Right renal cortex interstitium (tissue), 3 donors: ENCODE measurements around the gene BRINP1. TPM values are rescaled to one million over a fixed set of nuclear protein-coding genes. Genes with fewer than 3 reads are reported as not detected.

Experiments
- DNase-seq, 3 donors: peaks; one replicate each; pipeline ENCODE4 v3.0.0-alpha.2; 2013; ENCODE audit warnings: low read depth in 3 of 3, low spot score in 2 of 3
- polyA plus RNA-seq, 3 donors: library from polyadenylated mRNA; unstranded; fragments of 120-200 nt; gene quantifications; one replicate each; pipeline ENCODE4 v1.2.1, GENCODE V29; 2013; ENCODE audit not compliant: insufficient read length in 3 of 3

Gene BRINP1
- polyA plus RNA-seq, 3 donors, result 4.3 to 7.0 (median 4.9) TPM

- no peak for DNase-seq
These were observed 86.0 kb downstream of the BRINP1 start for GRCh38 chr9:119283078-119283794.

- DNase-seq, result no peak
These were observed 86.7 kb downstream of the BRINP1 start for GRCh38 chr9:119282476-119283077.

- no peak for DNase-seq
These were observed 88.3 kb downstream of the BRINP1 start for GRCh38 chr9:119280740-119281485.

DNA sequence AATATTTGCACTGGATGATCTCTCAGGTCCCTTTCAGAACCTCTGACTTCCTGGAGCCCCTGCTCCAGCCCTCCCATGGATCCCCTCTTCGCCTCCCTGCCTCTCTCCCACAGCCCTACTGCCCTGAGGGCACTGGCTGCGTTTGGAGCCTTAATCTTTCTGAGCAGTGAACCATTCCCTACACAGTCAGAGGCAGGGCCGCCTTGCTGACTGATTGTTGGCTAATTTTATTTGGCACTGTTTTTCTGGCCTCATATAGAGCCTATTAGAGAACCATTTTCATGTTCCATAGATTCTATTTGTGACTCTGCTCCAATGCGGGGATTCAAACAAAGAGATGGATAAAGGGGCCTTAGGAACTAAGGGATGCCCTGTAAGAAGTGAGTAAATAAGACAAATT, 91.1 kb downstream of the BRINP1 start:
- no peak for DNase-seq

GRCh38 chr9:119273984-119274665, 95.1 kb downstream of the BRINP1 start:
- no peak for DNase-seq

DNA sequence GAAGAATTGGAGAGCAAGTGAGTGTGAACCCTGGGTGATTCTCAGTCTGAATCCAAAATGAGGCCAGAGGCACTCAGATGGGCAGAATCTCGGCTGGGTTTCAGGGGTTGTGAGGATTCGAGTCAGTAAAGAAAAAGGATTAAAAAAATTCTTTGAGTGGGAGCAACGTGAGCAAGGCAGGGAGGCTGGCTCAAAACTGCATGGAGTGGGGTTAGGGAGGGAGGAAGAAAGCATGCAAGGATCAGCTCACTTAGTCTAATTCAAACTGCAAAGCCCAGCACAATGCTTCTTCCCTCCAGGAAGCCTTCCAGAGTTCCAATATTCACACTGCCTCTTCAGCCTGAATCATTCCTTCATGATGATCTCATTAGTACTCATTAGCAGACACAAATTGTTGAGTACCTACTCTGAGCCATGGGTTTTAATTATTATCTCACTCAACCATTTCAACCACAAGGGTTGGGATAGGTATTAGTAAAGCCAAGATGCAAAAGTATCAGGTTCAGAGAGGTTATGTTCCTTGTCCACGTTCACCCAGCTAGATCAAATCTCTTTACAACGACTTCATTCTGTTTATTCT, 95.8 kb downstream of the BRINP1 start:
- DNase-seq, result no peak

- DNase-seq, result no peak
These were observed 96.6 kb downstream of the BRINP1 start for GRCh38 chr9:119272500-119273211.

- DNase-seq, result no peak
These were observed 100.2 kb downstream of the BRINP1 start for GRCh38 chr9:119268985-119269384.

DNA sequence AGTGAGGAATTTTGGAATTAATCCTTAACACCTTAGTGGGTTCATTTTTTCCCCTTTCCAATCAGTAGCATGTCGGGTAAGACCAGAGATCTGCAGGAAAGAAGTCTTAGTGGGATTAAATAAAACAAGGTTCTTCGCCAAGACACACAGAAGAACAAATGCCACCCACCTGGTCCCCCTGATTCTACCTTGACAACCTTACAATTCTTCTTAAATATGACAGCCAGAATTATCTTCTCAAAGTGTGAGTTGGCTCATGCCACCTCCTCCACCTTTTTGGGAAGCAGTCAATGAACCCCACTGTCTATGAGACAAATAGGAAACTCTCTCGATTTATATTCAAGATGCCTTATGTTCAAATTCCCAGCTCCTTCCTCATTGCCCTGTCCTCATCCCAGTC, 105.1 kb downstream of the BRINP1 start:
- no peak for DNase-seq

- DNase-seq, result no peak
These were observed 111.6 kb downstream of the BRINP1 start for GRCh38 chr9:119257592-119257991.

GRCh38 chr9:119255116-119255515, 114.1 kb downstream of the BRINP1 start:
- no peak for DNase-seq

GRCh38 chr9:119252671-119253299, 116.5 kb downstream of the BRINP1 start:
- no peak for DNase-seq

DNA sequence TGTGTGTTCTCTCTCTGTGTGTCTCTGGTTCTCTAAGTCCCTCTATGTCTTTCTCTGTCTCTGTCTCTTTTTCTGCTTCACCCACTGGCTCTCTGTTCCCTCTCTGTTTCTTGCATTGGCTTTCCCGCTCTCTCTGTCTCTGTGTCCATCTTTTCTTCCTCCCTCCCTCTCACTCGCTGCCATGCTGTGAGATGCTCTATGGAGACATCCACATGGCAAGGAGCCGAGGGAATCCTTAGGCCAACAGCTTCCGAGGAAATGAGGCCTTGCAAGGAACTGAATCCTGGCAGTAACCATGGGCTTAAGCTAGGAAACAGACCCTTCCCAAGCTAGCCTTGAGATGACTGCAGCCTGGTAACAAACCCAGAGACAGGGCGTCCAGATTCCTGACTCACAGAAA, 117.3 kb downstream of the BRINP1 start:
- no peak for DNase-seq

- no peak for DNase-seq
These were observed 118.5 kb downstream of the BRINP1 start for GRCh38 chr9:119250730-119251129.

- no peak for DNase-seq
These were observed 128.7 kb downstream of the BRINP1 start for GRCh38 chr9:119240546-119240945.

- DNase-seq, result no peak
These were observed 134.6 kb downstream of the BRINP1 start for GRCh38 chr9:119234636-119235035.

DNA sequence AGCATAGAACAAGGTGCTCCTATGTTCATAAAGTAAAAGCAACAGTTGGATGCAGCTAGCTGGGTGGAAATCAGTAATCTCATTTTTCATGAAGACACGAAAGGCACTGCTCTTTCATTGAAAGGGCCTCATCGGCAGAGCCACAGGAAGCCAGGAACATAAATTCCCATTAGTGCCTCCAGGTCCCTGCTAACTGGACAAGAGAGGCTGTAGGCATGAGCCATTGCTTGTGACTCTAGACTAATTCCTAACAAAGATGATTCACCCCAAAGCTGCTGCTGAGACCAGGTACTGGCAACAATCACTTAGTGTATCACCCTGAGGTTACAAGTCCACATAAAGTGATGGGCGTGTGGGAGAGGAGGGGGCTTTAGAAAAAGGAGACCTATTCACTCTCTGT, 141.8 kb downstream of the BRINP1 start:
- DNase-seq, result no peak

DNA sequence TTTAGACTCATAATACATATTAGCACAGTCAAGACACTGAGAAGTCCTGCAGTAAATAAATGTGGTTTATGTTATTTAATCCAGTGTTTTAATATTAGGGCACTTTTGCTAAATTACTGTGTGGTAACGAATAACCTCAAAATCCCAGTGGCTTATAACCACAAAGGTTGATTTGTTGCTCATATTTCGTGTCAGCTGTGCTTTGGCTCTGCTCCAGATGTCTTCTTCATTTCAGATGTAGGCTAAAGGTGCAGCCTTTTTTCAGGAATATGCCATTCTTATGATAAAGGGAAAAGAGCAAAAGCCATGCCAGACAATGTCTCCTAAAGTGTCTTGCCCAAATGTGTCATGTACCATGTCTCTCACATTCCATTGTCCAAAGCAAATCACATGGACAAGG, 144.8 kb downstream of the BRINP1 start:
- no peak for DNase-seq

DNA sequence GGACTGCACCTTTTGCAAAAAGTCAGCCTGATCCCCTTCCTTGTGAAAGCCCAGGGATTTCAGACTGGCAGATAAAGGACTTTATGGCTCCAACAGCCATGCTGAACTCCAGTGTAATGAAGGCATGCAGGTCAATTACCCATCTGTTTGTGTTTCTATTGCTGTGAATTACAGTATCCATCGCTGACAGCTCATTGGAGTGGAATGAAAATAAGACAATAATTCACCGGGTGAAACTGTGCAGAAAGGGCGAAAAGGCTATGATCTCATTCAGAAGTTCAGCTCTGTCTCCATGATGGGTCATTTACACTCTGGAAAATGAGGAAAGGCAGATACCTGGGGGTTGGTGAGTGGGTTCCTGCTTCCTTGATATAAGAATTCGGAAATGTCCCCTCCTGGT, 148.0 kb downstream of the BRINP1 start:
- no peak for DNase-seq

DNA sequence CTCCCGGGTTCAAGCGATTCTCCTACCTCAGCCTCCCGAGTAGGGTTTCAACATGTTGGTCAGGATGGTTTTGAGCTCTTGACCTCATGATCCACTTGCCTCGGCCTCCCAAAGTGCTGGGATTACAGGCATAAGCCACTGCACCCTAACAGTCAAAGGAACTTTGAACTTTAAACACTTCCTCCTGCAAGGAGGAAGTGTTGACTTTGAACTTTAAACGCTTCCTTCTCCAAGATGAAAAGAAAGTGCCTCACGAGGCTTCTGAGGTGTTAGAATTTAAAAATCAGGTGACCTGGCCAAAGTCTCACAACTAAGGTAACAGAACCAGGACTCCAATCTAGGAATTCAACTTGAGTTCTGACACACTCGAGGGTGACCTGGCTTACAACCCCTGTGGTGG, 150.9 kb downstream of the BRINP1 start:
- no peak for DNase-seq
